Measurements from ENCODE around the gene ZC3H6.

ZC3H6 gene

GRCh38 chr2:112293636-112294401, 18.4 kb downstream of the ZC3H6 start:
- DNase-seq (ENCODE audit: low read depth) = no peak
- H3K4me3 ChIP-seq (ENCODE audit: low read depth, low read length) = no peak overlapping the region
- TF ChIP-seq CTCF (conservative IDR thresholded peaks at IDR 0.05; ENCODE audit: low read depth, low read length) = no peak

DNA sequence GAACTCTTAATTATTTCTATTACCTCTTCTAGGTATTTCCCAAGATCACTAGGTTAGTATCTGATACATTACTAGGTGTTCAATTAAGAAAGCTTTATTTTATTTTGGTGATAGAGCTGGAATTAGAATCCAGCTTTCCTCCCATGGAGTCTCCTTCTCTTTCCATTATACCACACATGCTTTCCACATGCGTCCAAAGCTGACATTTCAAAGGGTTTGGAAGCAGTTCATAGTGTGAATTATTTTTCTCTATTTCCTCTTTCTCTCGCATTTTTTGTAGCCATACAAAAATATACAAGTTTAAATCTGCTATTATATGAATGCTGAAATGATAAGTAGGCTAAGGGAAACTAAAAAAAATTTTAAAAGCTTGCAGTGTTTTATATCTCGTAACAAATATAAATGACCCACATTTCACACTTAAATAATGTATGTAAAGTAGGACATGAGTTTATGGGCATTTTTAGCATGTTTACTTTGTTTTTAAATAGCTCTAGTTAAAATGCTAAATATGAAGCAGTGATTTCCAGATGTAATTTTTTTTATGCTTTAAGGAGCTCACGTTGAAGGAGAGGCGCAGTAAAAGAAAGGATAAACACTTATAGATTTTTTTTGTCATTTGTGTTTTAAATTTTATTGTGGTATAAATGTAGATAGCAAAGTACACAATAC, 20.1 kb downstream of the ZC3H6 start:
- TF ChIP-seq CTCF (conservative IDR thresholded peaks at IDR 0.05; ENCODE audit: low read depth, low read length) = no peak
- no peak for DNase-seq (ENCODE audit: low read depth)
- no peak overlapping the region for H3K4me3 ChIP-seq (ENCODE audit: low read depth, low read length)

DNA sequence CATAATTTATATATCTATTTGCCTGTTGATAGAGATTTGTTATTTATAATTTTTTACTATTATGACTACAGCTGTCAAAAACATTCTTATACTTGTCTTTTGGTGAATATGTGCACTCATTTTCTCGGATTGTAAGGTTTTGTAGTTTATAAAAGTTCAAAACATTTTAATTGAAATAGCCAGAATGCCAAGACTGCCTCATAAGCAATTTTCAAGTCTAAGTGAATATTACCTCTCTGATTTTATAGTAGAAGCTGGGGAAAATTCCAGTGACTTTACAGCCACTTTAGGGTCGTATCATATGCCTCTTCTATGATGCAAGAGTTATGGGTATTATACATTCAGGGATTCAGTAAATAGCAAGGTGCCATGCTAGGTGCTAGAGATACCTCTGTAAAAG, 21.0 kb downstream of the ZC3H6 start:
- no peak for TF ChIP-seq CTCF (conservative IDR thresholded peaks at IDR 0.05; ENCODE audit: low read depth, low read length)
- no peak overlapping the region for H3K4me3 ChIP-seq (ENCODE audit: low read depth, low read length)
- no peak for DNase-seq (ENCODE audit: low read depth)

GRCh38 chr2:112301171-112301584, 25.8 kb downstream of the ZC3H6 start:
- peak; percentile 72 for DNase-seq (ENCODE audit: low read depth)
- TF ChIP-seq CTCF (conservative IDR thresholded peaks at IDR 0.05; ENCODE audit: low read depth, low read length) = no peak
- no peak overlapping the region for H3K4me3 ChIP-seq (ENCODE audit: low read depth, low read length)

- no peak for TF ChIP-seq CTCF (conservative IDR thresholded peaks at IDR 0.05; ENCODE audit: low read depth, low read length)
- no peak overlapping the region for H3K4me3 ChIP-seq (ENCODE audit: low read depth, low read length)
- DNase-seq (ENCODE audit: low read depth) = no peak
Measured at GRCh38 chr2:112301973-112302372, 26.6 kb downstream of the ZC3H6 start.

- H3K4me3 ChIP-seq (ENCODE audit: low read depth, low read length) = no peak overlapping the region
- no peak for TF ChIP-seq CTCF (conservative IDR thresholded peaks at IDR 0.05; ENCODE audit: low read depth, low read length)
- no peak for DNase-seq (ENCODE audit: low read depth)
Measured at GRCh38 chr2:112304298-112304941, 29.0 kb downstream of the ZC3H6 start.
